ENCODE results near the gene RNF43. TPM values are rescaled to one million over a fixed set of nuclear protein-coding genes. Genes with fewer than 3 reads are reported as not detected.

The RNF43 gene
- total and polyA plus RNA-seq, 2 of the 13 experiments (the other 11 are each of a cell fraction or from before 2014, with no cell fraction given), result 31.0 to 53.4 TPM

DNA sequence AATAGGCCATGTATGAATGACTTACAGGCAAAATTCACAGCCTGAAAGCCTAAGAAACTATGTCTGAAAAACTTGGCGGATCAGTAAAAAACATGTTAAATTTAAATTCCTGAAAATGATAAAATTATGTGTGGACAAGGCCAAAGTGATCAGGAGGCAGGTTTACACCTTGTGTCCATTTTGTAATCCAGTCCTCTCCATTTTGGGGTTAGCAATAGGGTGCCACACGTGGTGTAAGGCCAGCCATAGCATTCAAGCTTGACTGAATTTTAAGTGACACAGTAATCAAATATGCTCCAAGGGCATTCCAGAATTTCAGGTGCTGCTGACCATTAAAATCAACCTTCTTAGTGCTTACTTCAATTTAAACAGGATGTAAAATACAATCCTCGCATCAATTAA is 2.7 kb downstream of the RNF43 start (continued):
- TF ChIP-seq ZNF83 (CRISPR knock-in tag; IDR thresholded peaks at IDR 0.05; ENCODE audit: borderline replicate concordance) (no peak), ZNF138 (CRISPR knock-in tag; IDR thresholded peaks at IDR 0.05; ENCODE audit: low read depth) (no peak), HNRNPH1 (optimal IDR thresholded peaks at IDR 0.05; ENCODE audit: low read depth, low read length) (no peak), YY1 (IDR thresholded peaks at IDR 0.05; ENCODE audit: insufficient read depth, insufficient replicate concordance, low read depth, low read length) (peak; percentile 88), SIN3B (IDR thresholded peaks at IDR 0.05; ENCODE audit: low read length) (no peak), ZNF34 (CRISPR knock-in tag; IDR thresholded peaks at IDR 0.05; ENCODE audit: borderline replicate concordance) (no peak), ELF1 (CRISPR knock-in tag; IDR thresholded peaks at IDR 0.05) (no peak), STAT5B (CRISPR knock-in tag; IDR thresholded peaks at IDR 0.05) (0 out of 2 replicates have a peak, but pooled peaks have one; percentile 47), ZFP1 (CRISPR knock-in tag; IDR thresholded peaks at IDR 0.05) (no peak), PCBP2 (optimal IDR thresholded peaks at IDR 0.05; ENCODE audit: low read depth, low read length, poor library complexity, severe bottlenecking) (no peak), SAP130 (CRISPR knock-in tag; IDR thresholded peaks at IDR 0.05; ENCODE audit: low read depth) (peak; percentile 75), ZNF670 (CRISPR knock-in tag; IDR thresholded peaks at IDR 0.05; ENCODE audit: borderline replicate concordance) (no peak), NR2C2 (CRISPR knock-in tag; IDR thresholded peaks at IDR 0.05; ENCODE audit: borderline replicate concordance) (peak; percentile 9; the same call in 1 of the 2 replicates), ZNF354B (CRISPR knock-in tag; IDR thresholded peaks at IDR 0.05) (no peak), ZC3H13 (CRISPR knock-in tag; IDR thresholded peaks at IDR 0.05) (no peak), GFI1 (CRISPR knock-in tag; IDR thresholded peaks at IDR 0.05; ENCODE audit: borderline replicate concordance) (no peak)
- TF ChIP-seq, protein P1, sequence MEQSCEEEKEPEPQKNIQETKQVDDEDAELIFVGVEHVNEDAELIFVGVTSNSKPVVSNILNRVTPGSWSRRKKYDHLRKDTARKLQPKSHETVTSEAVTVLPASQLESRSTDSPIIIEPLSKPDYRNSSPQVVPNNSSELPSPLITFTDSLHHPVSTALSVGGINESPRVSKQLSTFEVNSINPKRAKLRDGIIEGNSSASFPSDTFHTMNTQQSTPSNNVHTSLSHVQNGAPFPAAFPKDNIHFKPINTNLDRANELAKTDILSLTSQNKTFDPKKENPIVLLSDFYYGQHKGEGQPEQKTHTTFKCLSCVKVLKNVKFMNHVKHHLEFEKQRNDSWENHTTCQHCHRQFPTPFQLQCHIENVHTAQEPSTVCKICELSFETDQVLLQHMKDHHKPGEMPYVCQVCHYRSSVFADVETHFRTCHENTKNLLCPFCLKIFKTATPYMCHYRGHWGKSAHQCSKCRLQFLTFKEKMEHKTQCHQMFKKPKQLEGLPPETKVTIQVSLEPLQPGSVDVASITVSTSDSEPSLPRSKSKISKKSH (CRISPR knock-in tag; IDR thresholded peaks at IDR 0.05; ENCODE audit: borderline replicate concordance), result no peak
- TF ChIP-seq, protein P2, sequence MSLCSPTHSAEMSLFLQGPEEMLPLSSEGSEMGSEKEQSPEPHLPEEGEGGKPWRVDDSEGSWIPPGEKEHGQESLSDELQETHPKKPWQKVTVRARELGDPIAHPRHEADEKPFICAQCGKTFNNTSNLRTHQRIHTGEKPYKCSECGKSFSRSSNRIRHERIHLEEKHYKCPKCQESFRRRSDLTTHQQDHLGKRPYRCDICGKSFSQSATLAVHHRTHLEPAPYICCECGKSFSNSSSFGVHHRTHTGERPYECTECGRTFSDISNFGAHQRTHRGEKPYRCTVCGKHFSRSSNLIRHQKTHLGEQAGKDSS (CRISPR knock-in tag; IDR thresholded peaks at IDR 0.05; ENCODE audit: borderline replicate concordance, low read depth), result no peak
- TF ChIP-seq, protein P3, sequence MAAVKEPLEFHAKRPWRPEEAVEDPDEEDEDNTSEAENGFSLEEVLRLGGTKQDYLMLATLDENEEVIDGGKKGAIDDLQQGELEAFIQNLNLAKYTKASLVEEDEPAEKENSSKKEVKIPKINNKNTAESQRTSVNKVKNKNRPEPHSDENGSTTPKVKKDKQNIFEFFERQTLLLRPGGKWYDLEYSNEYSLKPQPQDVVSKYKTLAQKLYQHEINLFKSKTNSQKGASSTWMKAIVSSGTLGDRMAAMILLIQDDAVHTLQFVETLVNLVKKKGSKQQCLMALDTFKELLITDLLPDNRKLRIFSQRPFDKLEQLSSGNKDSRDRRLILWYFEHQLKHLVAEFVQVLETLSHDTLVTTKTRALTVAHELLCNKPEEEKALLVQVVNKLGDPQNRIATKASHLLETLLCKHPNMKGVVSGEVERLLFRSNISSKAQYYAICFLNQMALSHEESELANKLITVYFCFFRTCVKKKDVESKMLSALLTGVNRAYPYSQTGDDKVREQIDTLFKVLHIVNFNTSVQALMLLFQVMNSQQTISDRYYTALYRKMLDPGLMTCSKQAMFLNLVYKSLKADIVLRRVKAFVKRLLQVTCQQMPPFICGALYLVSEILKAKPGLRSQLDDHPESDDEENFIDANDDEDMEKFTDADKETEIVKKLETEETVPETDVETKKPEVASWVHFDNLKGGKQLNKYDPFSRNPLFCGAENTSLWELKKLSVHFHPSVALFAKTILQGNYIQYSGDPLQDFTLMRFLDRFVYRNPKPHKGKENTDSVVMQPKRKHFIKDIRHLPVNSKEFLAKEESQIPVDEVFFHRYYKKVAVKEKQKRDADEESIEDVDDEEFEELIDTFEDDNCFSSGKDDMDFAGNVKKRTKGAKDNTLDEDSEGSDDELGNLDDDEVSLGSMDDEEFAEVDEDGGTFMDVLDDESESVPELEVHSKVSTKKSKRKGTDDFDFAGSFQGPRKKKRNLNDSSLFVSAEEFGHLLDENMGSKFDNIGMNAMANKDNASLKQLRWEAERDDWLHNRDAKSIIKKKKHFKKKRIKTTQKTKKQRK (IDR thresholded peaks at IDR 0.05; ENCODE audit: low read length), result no peak
- TF ChIP-seq, protein P4, sequence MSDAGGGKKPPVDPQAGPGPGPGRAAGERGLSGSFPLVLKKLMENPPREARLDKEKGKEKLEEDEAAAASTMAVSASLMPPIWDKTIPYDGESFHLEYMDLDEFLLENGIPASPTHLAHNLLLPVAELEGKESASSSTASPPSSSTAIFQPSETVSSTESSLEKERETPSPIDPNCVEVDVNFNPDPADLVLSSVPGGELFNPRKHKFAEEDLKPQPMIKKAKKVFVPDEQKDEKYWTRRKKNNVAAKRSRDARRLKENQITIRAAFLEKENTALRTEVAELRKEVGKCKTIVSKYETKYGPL (CRISPR knock-in tag; IDR thresholded peaks at IDR 0.05), result no peak
- TF ChIP-seq, protein P5, sequence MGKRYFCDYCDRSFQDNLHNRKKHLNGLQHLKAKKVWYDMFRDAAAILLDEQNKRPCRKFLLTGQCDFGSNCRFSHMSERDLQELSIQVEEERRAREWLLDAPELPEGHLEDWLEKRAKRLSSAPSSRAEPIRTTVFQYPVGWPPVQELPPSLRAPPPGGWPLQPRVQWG (CRISPR knock-in tag; IDR thresholded peaks at IDR 0.05; ENCODE audit: borderline replicate concordance, low read depth), result no peak
- TF ChIP-seq, protein P6, sequence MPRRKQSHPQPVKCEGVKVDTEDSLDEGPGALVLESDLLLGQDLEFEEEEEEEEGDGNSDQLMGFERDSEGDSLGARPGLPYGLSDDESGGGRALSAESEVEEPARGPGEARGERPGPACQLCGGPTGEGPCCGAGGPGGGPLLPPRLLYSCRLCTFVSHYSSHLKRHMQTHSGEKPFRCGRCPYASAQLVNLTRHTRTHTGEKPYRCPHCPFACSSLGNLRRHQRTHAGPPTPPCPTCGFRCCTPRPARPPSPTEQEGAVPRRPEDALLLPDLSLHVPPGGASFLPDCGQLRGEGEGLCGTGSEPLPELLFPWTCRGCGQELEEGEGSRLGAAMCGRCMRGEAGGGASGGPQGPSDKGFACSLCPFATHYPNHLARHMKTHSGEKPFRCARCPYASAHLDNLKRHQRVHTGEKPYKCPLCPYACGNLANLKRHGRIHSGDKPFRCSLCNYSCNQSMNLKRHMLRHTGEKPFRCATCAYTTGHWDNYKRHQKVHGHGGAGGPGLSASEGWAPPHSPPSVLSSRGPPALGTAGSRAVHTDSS (CRISPR knock-in tag; conservative IDR thresholded peaks at IDR 0.05), result no peak
